Caco-2 (cell line): ENCODE data around the gene EPHX1. TPM values are rescaled to one million over a fixed set of nuclear protein-coding genes. Genes with fewer than 3 reads are reported as not detected.

Experiments used
- BruUV-seq: library from RNA; stranded (reverse); fragments of 400-500 nt; replicated peaks from 2 replicates; lab custom pipeline; 2021; lab: Mats Ljungman, UMichigan
- CTCF ChIA-PET: fragments of 300-600 bp; sonication (Branson Sonifier 250); formaldehyde crosslinking; loops from one replicate; lab custom pipeline; 2022; ENCODE audit warnings: antibody characterized with exemption; lab: Charles Lee
- POLR2A ChIA-PET: fragments of 300-600 bp; sonication (Branson Sonifier 250); formaldehyde crosslinking; loops from one replicate; lab custom pipeline; 2022; ENCODE audit warnings: antibody characterized with exemption; lab: Charles Lee
- DNase-seq, 2 experiments: peaks; one replicate each; pipeline versions ENCODE4 v3.0.0 to v3.0.0-alpha.2; 2020 to 2022
- H3K27me3 ChIP-seq: replicated peaks from 2 replicates; pipeline ENCODE4 v1.6.0; 2011; ENCODE audit warnings: low read length; ENCODE audit not compliant: control insufficient read depth, insufficient read depth
- H3K36me3 ChIP-seq: 2 replicates; pipeline ENCODE4 v1.5.1; 2011; ENCODE audit warnings: low read length; ENCODE audit not compliant: control insufficient read depth, insufficient read depth
- H3K4me1 ChIP-seq: fragments of 250-450 bp; sonication (Bioruptor Pico); 2 replicates; pipeline ENCODE4 v1.5.1; 2020; ENCODE audit warnings: mild to moderate bottlenecking
- H3K4me3 ChIP-seq: 2 replicates; pipeline ENCODE4 v1.5.1; 2011; ENCODE audit warnings: low read depth, mild to moderate bottlenecking, control low read depth, low read length
- H3K9me3 ChIP-seq: fragments of 250-450 bp; sonication (Bioruptor Pico); 2 replicates; pipeline ENCODE4 v1.5.1; 2020; ENCODE audit warnings: mild to moderate bottlenecking, moderate library complexity
- H3K27ac Mint-ChIP-seq: one replicate; pipeline ENCODE4 v1.8.0; 2022; ENCODE audit warnings: mixed read lengths; ENCODE audit not compliant: unreplicated experiment
- H3K27me3 Mint-ChIP-seq: one replicate; pipeline ENCODE4 v1.8.0; 2022; ENCODE audit warnings: mixed read lengths; ENCODE audit not compliant: insufficient read depth, unreplicated experiment
- H3K36me3 Mint-ChIP-seq: one replicate; pipeline ENCODE4 v1.8.0; 2022; ENCODE audit warnings: mild to moderate bottlenecking, mixed read lengths; ENCODE audit not compliant: insufficient read depth, unreplicated experiment
- H3K4me1 Mint-ChIP-seq: one replicate; pipeline ENCODE4 v1.8.0; 2022; ENCODE audit warnings: low read depth, mixed read lengths; ENCODE audit not compliant: unreplicated experiment
- H3K4me3 Mint-ChIP-seq: one replicate; pipeline ENCODE4 v1.8.0; 2022; ENCODE audit warnings: mild to moderate bottlenecking, moderate library complexity, mixed read lengths; ENCODE audit not compliant: unreplicated experiment
- H3K9me3 Mint-ChIP-seq: one replicate; pipeline ENCODE4 v1.8.0; 2022; ENCODE audit warnings: mixed read lengths; ENCODE audit not compliant: unreplicated experiment
- intact Hi-C: fragments of 100-400 bp; cut with micrococcal nuclease; formaldehyde crosslinking; loops from one replicate; pipeline ENCODE4 v1.10.0; 2022; ENCODE audit not compliant: unreplicated experiment
- total RNA-seq: library from RNA; stranded (reverse); gene quantifications from 2 replicates; pipeline ENCODE4 v1.2.3, GENCODE V29; 2022
- TF ChIP-seq, protein P1 (sequence below), 2 experiments: fragments of 200-600 bp in 1 of 2; IDR thresholded peaks; 1 replicate in 1 of 2; 2 replicates in 1 of 2; pipeline versions ENCODE4 v1.5.1 to v1.8.0; 2011 to 2022; ENCODE audit warnings: antibody characterized with exemption in 1 of 2, control low read depth in 1 of 2, inconsistent platforms in 1 of 2, low read depth in 1 of 2, low read length in 1 of 2, mild to moderate bottlenecking in 1 of 2, moderate library complexity in 1 of 2; ENCODE audit not compliant: insufficient read depth in 1 of 2, severe bottlenecking in 1 of 2, unreplicated experiment in 1 of 2

Gene EPHX1
- total RNA-seq, 1 experiment from 2014 or later: 88.5 TPM

DNA sequence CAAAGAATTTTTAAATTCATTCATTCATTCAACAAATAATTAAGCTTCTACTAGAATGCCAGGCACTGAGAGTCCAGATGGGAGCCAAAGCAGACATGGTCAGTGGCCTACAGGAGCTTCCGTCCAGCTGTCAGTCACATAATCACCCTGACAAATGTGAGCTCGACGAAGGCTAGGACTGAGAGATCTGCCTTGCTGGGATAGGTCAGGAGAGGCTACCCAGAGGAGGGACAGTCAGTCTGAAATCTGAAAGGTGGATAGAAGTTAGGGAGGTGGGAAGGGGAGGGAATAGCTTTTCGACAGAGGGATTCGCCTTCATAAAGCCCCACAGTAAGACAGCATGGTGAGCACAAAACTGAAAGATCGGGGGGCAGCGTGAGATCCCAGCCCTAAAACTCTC lies 8.3 kb downstream of the EPHX1 start:
- H3K4me1 ChIP-seq: peaks cover 11% of the 10 kb centered on the region
- POLR2A ChIA-PET: no interaction called here

DNA sequence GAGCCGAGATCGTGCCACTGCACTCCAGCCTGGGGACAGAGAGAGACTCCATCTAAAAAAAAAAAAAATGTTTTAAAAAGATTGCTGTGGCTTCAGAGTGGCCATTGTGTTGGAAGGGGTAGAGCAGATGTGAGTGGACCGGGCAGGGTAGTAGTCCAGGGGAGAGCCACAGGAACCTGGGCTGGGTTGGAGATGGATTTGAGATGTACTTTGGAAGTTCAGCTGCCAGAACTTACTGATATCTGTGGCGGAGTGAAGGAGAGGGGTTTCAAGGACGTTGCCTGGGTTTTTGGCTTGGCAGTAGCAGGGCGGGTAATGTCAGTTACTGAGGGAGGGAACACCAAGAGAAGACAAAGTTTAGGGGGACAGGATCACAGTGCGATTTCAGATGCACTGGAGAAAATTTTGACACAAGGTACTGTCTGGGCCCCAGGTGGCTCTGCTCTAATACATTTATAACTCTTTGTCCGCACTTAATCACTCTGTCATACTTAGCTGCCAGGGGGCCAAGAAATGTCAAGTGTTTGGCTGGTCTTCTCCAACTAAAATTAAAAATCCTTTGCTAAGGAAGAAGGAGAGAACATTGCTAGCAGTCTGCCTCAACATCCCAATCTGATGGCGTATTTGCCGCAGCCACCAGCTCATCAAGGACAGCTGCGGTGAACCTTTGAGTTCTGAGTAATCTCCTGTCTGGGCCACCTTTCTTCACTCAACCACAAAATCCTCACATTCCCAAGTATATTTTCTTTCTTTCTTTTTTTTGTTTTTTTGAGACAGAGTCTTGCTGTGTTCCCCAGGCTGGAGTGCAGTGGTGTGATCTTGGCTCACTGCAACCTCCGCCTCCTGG lies 9.6 kb downstream of the EPHX1 start:
- no peaks in the 10 kb centered on the region for H3K9me3 Mint-ChIP-seq
- no peak overlapping the region for H3K27ac Mint-ChIP-seq
- H3K27me3 Mint-ChIP-seq: no peaks in the 10 kb centered on the region
- H3K4me3 Mint-ChIP-seq: no peak overlapping the region
- Histone ChIP-seq H3K4me1 (peaks cover 5% of the 10 kb centered on the region), H3K9me3 (no peaks in the 10 kb centered on the region), H3K27me3 (no peaks in the 10 kb centered on the region), H3K36me3 (no peaks in the 10 kb centered on the region), H3K4me3 (no peak overlapping the region)
- CTCF ChIA-PET: interaction anchor here (0.6 kb wide), 1 partner anchor 10 kb away, joined by 3 read pairs; the partner anchor contains the start of gene EPHX1
- TF ChIP-seq, protein P1, sequence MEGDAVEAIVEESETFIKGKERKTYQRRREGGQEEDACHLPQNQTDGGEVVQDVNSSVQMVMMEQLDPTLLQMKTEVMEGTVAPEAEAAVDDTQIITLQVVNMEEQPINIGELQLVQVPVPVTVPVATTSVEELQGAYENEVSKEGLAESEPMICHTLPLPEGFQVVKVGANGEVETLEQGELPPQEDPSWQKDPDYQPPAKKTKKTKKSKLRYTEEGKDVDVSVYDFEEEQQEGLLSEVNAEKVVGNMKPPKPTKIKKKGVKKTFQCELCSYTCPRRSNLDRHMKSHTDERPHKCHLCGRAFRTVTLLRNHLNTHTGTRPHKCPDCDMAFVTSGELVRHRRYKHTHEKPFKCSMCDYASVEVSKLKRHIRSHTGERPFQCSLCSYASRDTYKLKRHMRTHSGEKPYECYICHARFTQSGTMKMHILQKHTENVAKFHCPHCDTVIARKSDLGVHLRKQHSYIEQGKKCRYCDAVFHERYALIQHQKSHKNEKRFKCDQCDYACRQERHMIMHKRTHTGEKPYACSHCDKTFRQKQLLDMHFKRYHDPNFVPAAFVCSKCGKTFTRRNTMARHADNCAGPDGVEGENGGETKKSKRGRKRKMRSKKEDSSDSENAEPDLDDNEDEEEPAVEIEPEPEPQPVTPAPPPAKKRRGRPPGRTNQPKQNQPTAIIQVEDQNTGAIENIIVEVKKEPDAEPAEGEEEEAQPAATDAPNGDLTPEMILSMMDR (IDR thresholded peaks at IDR 0.05; ENCODE audit: insufficient read depth in 1 of 2, low read depth in 1 of 2, low read length in 1 of 2, severe bottlenecking in 1 of 2, unreplicated experiment in 1 of 2): no peak
- POLR2A ChIA-PET: no interaction called here
- BruUV-seq: no TSS peak
- H3K4me1 Mint-ChIP-seq: peaks cover under 1% of the 10 kb centered on the region
- intact Hi-C loops: no loop called here
- DNase-seq: no peak
- H3K36me3 Mint-ChIP-seq: peaks cover 6% of the 10 kb centered on the region

More for the DNA sequence above, 8.3 kb downstream of the EPHX1 start:
- no peaks in the 10 kb centered on the region for H3K9me3 ChIP-seq
- no peaks in the 10 kb centered on the region for H3K27me3 ChIP-seq
- TF ChIP-seq, protein P1 (IDR thresholded peaks at IDR 0.05; ENCODE audit: insufficient read depth in 1 of 2, low read depth in 1 of 2, low read length in 1 of 2, severe bottlenecking in 1 of 2, unreplicated experiment in 1 of 2): no peak
- H3K4me3 Mint-ChIP-seq: no peak overlapping the region
- no peaks in the 10 kb centered on the region for H3K9me3 Mint-ChIP-seq
- peaks cover 7% of the 10 kb centered on the region for H3K4me1 Mint-ChIP-seq
- no peak for DNase-seq
- no peaks in the 10 kb centered on the region for H3K27me3 Mint-ChIP-seq
- H3K4me3 ChIP-seq: no peak overlapping the region
- peaks cover 12% of the 10 kb centered on the region for H3K36me3 Mint-ChIP-seq
- no TSS peak for BruUV-seq
- intact Hi-C loops: no loop called here
- H3K27ac Mint-ChIP-seq: no peak overlapping the region
- CTCF ChIA-PET: no interaction called here
- H3K36me3 ChIP-seq: no peaks in the 10 kb centered on the region

DNA sequence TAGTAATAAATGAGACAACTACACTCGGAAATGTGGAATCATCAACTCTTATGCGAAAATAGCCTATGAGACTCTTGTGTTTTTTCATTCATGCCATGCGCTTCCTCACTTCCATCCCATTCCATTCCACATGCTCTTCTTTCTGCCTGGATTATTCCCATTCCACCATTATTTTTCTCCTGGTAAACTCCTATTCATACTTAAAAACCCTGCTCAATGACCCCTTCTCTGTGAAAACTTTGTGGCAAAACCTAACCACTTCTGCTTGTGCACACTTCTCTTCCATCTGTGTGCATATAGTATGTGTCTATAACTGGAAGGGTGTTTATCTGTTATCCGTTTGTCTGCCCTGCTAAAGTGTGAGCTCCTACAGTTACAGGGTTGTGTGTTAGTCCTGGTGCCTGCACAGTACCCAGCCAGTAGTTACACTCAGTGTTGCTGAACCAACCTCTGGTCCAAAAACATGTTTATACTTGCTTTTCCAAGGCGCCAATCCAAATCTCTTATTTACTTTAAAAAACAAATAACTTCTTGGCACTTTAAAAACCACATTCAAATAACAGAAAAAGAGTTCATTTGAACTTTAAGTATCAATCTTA lies 10.7 kb downstream of the EPHX1 start:
- Mint-ChIP-seq H3K27ac (no peak overlapping the region), H3K36me3 (peaks cover 6% of the 10 kb centered on the region), H3K9me3 (no peaks in the 10 kb centered on the region), H3K4me3 (no peak overlapping the region), H3K27me3 (no peaks in the 10 kb centered on the region), H3K4me1 (peaks cover 7% of the 10 kb centered on the region)
- intact Hi-C loops: no loop called here
- BruUV-seq: no TSS peak
- no peaks in the 10 kb centered on the region for H3K9me3 ChIP-seq
- ChIA-PET POLR2A (no interaction called here), CTCF (interaction anchor here (0.6 kb wide), 1 partner anchor 11 kb away, joined by 3 read pairs; the partner anchor contains the start of gene EPHX1)
- no peak for DNase-seq
- no peaks in the 10 kb centered on the region for H3K36me3 ChIP-seq
- TF ChIP-seq, protein P1 (IDR thresholded peaks at IDR 0.05; ENCODE audit: insufficient read depth in 1 of 2, low read depth in 1 of 2, low read length in 1 of 2, severe bottlenecking in 1 of 2, unreplicated experiment in 1 of 2): no peak
- H3K4me1 ChIP-seq: peaks cover 13% of the 10 kb centered on the region
- H3K27me3 ChIP-seq: no peaks in the 10 kb centered on the region
- H3K4me3 ChIP-seq: no peak overlapping the region
